Endodermal cell (in vitro differentiated cells): ENCODE results near the gene MRNIP. TPM values are rescaled to one million over a fixed set of nuclear protein-coding genes. Genes with fewer than 3 reads are reported as not detected.

Experiments used
- DNase-seq: peaks from one replicate; pipeline ENCODE4 v3.0.0-alpha.2; 2017
- H3K27ac ChIP-seq: 2 replicates; pipeline ENCODE4 v1.5.1; 2013; ENCODE audit warnings: mild to moderate bottlenecking, low read depth, low read length, moderate library complexity
- H3K27me3 ChIP-seq: 2 replicates; pipeline ENCODE4 v1.6.1; 2013; ENCODE audit warnings: mild to moderate bottlenecking, low read length, moderate library complexity; ENCODE audit not compliant: insufficient read depth, control insufficient read depth, poor library complexity, severe bottlenecking
- H3K36me3 ChIP-seq: 2 replicates; pipeline ENCODE4 v1.7.0; 2013; ENCODE audit warnings: mild to moderate bottlenecking, low read length, moderate library complexity; ENCODE audit not compliant: control insufficient read depth, insufficient read depth
- H3K4me1 ChIP-seq: one replicate; pipeline ENCODE4 v1.7.0; 2013; ENCODE audit warnings: low read length; ENCODE audit not compliant: control insufficient read depth, insufficient read depth
- H3K4me3 ChIP-seq: 2 replicates; pipeline ENCODE4 v1.5.1; 2013; ENCODE audit warnings: mild to moderate bottlenecking, low read length, moderate library complexity
- H3K9ac ChIP-seq: 2 replicates; pipeline ENCODE4 v1.6.1; 2013; ENCODE audit warnings: mild to moderate bottlenecking, low read length, moderate library complexity; ENCODE audit not compliant: poor library complexity, severe bottlenecking; ENCODE audit errors: extremely low read depth
- H3K9me3 ChIP-seq: 2 replicates; pipeline ENCODE4 v1.6.1; 2013; ENCODE audit warnings: mild to moderate bottlenecking, low read length, moderate library complexity; ENCODE audit not compliant: control insufficient read depth
- H3K27ac Mint-ChIP-seq: 2 replicates; pipeline ENCODE4 v1.8.0; 2020; ENCODE audit warnings: mixed read lengths
- H3K27me3 Mint-ChIP-seq: 2 replicates; pipeline ENCODE4 v1.8.0; 2021; ENCODE audit warnings: mild to moderate bottlenecking, mixed read lengths; ENCODE audit not compliant: insufficient read depth
- H3K36me3 Mint-ChIP-seq: 2 replicates; pipeline ENCODE4 v1.8.0; 2020; ENCODE audit warnings: low read depth, mixed read lengths
- H3K4me1 Mint-ChIP-seq: 2 replicates; pipeline ENCODE4 v1.8.0; 2020; ENCODE audit warnings: mixed read lengths
- H3K4me3 Mint-ChIP-seq: 2 replicates; pipeline ENCODE4 v1.8.0; 2020; ENCODE audit warnings: mild to moderate bottlenecking, moderate library complexity, mixed read lengths
- H3K9me3 Mint-ChIP-seq: 2 replicates; pipeline ENCODE4 v1.8.0; 2020; ENCODE audit warnings: mild to moderate bottlenecking, mixed read lengths
- WGBS, 2 experiments: methylation state at CpG; one replicate each; pipeline versions ENCODE4 v1.1.5 to v1.1.7; 2013; ENCODE audit warnings: missing lambda C conversion rate in 2 of 2, mixed read lengths in 1 of 2; ENCODE audit not compliant: insufficient coverage in 1 of 2, insufficient read length in 1 of 2; 5-methylcytosine and 5-hydroxymethylcytosine counted together
- total RNA-seq, 2 donors: library from RNA; stranded (reverse); fragmentation: NEBNext Ultra II Directional in 1 of 2; extraction: Animal tissue kit (Norgen Biotek cat#: 25700) in 1 of 2; gene quantifications; 2 replicates in 1 of 2; 3 replicates in 1 of 2; pipeline ENCODE4 v1.2.1, GENCODE V29; 2021
- TF ChIP-seq, protein P1 (sequence below): fragments of 200-600 bp; sonication (generic); conservative IDR thresholded peaks from 2 replicates; pipeline ENCODE4 v1.5.0; 2021; ENCODE audit warnings: antibody characterized with exemption, mild to moderate bottlenecking

MRNIP gene
- total RNA-seq, 2 donors from 2014 or later, result 45.8 to 55.3 TPM

- no peak overlapping the region for H3K27ac ChIP-seq
- DNase-seq, result no peak
- peaks cover 32% of the 10 kb centered on the region for H3K36me3 ChIP-seq
- TF ChIP-seq, protein P1, sequence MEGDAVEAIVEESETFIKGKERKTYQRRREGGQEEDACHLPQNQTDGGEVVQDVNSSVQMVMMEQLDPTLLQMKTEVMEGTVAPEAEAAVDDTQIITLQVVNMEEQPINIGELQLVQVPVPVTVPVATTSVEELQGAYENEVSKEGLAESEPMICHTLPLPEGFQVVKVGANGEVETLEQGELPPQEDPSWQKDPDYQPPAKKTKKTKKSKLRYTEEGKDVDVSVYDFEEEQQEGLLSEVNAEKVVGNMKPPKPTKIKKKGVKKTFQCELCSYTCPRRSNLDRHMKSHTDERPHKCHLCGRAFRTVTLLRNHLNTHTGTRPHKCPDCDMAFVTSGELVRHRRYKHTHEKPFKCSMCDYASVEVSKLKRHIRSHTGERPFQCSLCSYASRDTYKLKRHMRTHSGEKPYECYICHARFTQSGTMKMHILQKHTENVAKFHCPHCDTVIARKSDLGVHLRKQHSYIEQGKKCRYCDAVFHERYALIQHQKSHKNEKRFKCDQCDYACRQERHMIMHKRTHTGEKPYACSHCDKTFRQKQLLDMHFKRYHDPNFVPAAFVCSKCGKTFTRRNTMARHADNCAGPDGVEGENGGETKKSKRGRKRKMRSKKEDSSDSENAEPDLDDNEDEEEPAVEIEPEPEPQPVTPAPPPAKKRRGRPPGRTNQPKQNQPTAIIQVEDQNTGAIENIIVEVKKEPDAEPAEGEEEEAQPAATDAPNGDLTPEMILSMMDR, result no peak
- no peak overlapping the region for H3K4me3 Mint-ChIP-seq
- H3K27ac Mint-ChIP-seq, result no peak overlapping the region
- no peaks in the 10 kb centered on the region for H3K9me3 Mint-ChIP-seq
- peaks cover 23% of the 10 kb centered on the region for H3K36me3 Mint-ChIP-seq
- H3K9me3 ChIP-seq, result no peaks in the 10 kb centered on the region
- no peaks in the 10 kb centered on the region for H3K4me1 ChIP-seq
- H3K9ac ChIP-seq, result no peak overlapping the region
- H3K27me3 Mint-ChIP-seq, result no peaks in the 10 kb centered on the region
- H3K27me3 ChIP-seq, result no peaks in the 10 kb centered on the region
- no peak overlapping the region for H3K4me3 ChIP-seq
- H3K4me1 Mint-ChIP-seq, result no peaks in the 10 kb centered on the region
- 98 to 100% methylated on average over 4 to 8 of the region's 8 CpGs for WGBS, 2 experiments
Observed at GRCh38 chr5:179854356-179854755, 4.3 kb downstream of the MRNIP start.

DNA sequence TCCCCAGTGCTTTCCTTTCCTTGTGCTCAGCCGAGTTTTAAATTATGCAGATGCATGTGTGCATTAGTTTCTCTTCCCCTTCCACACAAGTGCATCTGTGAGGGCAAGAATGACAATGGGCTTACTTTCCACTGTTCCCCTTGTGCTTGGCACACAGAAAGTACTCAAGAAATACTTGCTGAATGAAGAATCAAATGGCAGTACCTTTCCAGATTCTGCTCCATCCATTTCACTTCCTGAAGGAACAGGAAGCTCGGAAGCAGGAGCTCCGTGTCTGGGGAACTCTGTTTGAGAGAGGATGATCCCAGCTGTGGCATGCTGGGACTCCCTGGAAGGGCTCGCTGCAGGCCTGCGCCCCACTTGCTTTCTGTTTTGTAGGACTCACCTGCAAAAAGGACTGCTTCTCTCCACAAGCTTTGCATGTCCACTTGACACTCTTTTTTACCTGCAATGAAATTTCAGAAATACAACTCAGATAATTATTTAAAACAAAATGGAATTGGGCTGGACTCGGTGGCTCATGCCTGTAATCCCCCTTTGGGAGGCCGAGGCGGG is 5.5 kb downstream of the MRNIP start:
- Histone ChIP-seq H3K36me3 (peaks cover 41% of the 10 kb centered on the region), H3K9me3 (no peaks in the 10 kb centered on the region), H3K4me3 (no peak overlapping the region), H3K4me1 (no peaks in the 10 kb centered on the region), H3K9ac (no peak overlapping the region), H3K27ac (no peak overlapping the region), H3K27me3 (no peaks in the 10 kb centered on the region)
- WGBS, 2 experiments, result 91% methylated on average over 4 to 8 of the region's 8 CpGs
- Mint-ChIP-seq H3K9me3 (no peaks in the 10 kb centered on the region), H3K36me3 (peaks cover 23% of the 10 kb centered on the region), H3K4me3 (no peak overlapping the region), H3K27me3 (no peaks in the 10 kb centered on the region), H3K27ac (no peak overlapping the region), H3K4me1 (no peaks in the 10 kb centered on the region)
- no peak for DNase-seq
- TF ChIP-seq, protein P1, result no peak

- H3K4me1 ChIP-seq, result no peaks in the 10 kb centered on the region
- DNase-seq, result no peak
- TF ChIP-seq, protein P1, result no peak
- H3K27me3 ChIP-seq, result no peaks in the 10 kb centered on the region
- no peak overlapping the region for H3K4me3 ChIP-seq
- Mint-ChIP-seq H3K4me1 (no peaks in the 10 kb centered on the region), H3K36me3 (peaks cover 74% of the 10 kb centered on the region), H3K4me3 (no peak overlapping the region), H3K27ac (no peak overlapping the region), H3K9me3 (peaks cover 32% of the 10 kb centered on the region), H3K27me3 (no peaks in the 10 kb centered on the region)
- 94 to 100% methylated on average over 5 to 9 of the region's 9 CpGs for WGBS, 2 experiments
- peaks cover 31% of the 10 kb centered on the region for H3K9me3 ChIP-seq
- no peak overlapping the region for H3K9ac ChIP-seq
- no peak overlapping the region for H3K27ac ChIP-seq
- peaks cover 71% of the 10 kb centered on the region for H3K36me3 ChIP-seq
Observed at GRCh38 chr5:179841621-179842020, 17.0 kb downstream of the MRNIP start.
